Mammary epithelial cell (primary cell): ENCODE measurements around the gene AVP.

Experiments
- EZH2 ChIP-seq: IDR thresholded peaks from 2 replicates; pipeline ENCODE4 v1.6.1; 2012; ENCODE audit warnings: low read length, inconsistent platforms, borderline replicate concordance
- TF ChIP-seq, protein P1 (sequence below), 2 donors: IDR thresholded peaks in 1 of 2; conservative IDR thresholded peaks in 1 of 2; 2 replicates each; pipeline ENCODE4 v1.5.1; 2011 to 2012; ENCODE audit warnings: inconsistent platforms in 2 of 2, low read length in 2 of 2, mild to moderate bottlenecking in 2 of 2, control low read depth in 1 of 2, low read depth in 1 of 2; ENCODE audit not compliant: insufficient read depth in 1 of 2; ENCODE audit errors: extremely low read depth in 1 of 2

DNA sequence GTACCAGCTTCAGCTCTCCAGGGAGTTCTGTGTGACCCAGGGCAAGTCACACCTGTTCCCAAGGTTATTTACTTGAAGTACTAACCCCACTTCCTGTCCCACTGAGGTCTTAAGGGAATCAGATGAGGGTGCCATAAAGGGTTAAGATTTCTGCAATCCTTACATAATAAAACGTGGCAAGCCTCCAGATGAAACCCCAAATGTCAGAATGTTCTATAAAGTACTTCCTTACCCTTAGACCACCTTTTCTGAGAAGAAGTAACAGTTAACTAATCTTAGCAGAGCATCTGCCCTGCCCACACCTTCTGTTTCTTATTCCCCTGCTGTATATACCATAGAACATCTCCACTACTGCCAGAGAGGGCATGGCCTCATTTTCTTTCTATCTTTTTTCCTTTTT lies 6.0 kb upstream of the AVP start:
- TF ChIP-seq, protein P1, sequence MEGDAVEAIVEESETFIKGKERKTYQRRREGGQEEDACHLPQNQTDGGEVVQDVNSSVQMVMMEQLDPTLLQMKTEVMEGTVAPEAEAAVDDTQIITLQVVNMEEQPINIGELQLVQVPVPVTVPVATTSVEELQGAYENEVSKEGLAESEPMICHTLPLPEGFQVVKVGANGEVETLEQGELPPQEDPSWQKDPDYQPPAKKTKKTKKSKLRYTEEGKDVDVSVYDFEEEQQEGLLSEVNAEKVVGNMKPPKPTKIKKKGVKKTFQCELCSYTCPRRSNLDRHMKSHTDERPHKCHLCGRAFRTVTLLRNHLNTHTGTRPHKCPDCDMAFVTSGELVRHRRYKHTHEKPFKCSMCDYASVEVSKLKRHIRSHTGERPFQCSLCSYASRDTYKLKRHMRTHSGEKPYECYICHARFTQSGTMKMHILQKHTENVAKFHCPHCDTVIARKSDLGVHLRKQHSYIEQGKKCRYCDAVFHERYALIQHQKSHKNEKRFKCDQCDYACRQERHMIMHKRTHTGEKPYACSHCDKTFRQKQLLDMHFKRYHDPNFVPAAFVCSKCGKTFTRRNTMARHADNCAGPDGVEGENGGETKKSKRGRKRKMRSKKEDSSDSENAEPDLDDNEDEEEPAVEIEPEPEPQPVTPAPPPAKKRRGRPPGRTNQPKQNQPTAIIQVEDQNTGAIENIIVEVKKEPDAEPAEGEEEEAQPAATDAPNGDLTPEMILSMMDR (conservative IDR thresholded peaks at IDR 0.05 in 1 of 2, IDR thresholded peaks at IDR 0.05 in 1 of 2; ENCODE audit: extremely low read depth in 1 of 2, insufficient read depth in 1 of 2, low read depth in 1 of 2, low read length in 2 of 2) = no peak
- TF ChIP-seq EZH2 = no peak
